HG03039 (cell line): Measurements from ENCODE around the gene UBB.
A peak's percentile ranks its signal among the peaks of the same experiment; 100 is the strongest.

Experiments used
- ATAC-seq: cut with Tn5 transposase; IDR thresholded peaks from one replicate; pipeline ENCODE4 v1.9.1; 2021; ENCODE audit warnings: mild to moderate bottlenecking, moderate library complexity; ENCODE audit not compliant: unreplicated experiment

UBB gene

DNA sequence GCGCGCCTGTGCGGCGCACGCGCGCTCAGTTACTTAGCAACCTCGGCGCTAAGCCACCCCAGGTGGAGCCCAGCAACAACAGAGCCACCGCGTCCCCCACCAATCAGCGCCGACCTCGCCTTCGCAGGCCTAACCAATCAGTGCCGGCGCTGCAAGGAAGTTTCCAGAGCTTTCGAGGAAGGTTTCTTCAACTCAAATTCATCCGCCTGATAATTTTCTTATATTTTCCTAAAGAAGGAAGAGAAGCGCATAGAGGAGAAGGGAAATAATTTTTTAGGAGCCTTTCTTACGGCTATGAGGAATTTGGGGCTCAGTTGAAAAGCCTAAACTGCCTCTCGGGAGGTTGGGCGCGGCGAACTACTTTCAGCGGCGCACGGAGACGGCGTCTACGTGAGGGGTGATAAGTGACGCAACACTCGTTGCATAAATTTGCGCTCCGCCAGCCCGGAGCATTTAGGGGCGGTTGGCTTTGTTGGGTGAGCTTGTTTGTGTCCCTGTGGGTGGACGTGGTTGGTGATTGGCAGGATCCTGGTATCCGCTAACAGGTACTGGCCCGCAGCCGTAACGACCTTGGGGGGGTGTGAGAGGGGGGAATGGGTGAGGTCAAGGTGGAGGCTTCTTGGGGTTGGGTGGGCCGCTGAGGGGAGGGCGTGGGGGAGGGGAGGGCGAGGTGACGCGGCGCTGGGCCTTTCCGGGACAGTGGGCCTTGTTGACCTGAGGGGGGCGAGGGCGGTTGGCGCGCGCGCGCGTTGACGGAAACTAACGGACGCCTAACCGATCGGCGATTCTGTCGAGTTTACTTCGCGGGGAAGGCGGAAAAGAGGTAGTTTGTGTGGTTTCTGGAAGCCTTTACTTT lies at the start of gene UBB:
Gene UBB, plus strand, starts transcription at position 452 of the 856 bp plus-strand sequence. CDS start 817 bp downstream, outside the sequence.
- peak; percentile 88 for ATAC-seq

DNA sequence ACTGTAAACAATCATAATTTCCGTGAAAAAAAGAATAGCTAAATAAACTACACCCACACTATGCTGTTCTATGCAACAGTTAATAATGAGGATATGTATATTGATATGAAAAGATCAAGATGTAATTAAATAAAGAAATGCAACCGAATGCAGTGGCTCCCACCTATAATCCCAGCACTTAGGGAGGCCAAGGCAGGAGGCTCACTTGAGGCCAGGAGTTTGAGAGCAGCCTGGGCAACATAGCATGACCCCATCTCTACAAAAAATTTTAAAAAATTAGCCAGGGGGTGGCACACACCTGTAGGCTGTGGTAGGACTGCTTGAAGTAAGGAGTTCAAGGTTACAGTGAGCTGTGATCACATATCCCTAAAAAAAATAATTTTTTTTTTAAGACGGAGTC lies 42.5 kb upstream of the UBB start:
- no peak for ATAC-seq

DNA sequence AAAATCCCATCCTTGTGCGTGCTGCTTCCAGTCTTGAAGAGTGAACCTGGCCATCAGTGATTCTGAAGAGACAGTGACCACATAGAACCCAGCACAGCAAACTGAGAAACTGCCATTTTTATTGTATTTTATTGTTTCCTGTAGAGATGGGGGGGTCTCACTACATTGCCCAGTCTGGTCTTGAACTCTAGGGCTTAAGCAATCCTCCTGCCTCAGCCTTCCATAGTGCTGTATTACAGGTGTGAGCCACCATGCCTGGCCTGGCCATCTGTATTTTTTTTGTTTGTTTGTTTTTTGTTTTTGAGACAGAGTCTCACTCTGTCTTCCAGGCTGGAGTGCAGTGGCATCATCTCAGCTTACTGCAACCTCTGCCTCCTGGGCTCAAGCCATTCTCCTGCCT lies 41.5 kb upstream of the UBB start:
- no peak for ATAC-seq

DNA sequence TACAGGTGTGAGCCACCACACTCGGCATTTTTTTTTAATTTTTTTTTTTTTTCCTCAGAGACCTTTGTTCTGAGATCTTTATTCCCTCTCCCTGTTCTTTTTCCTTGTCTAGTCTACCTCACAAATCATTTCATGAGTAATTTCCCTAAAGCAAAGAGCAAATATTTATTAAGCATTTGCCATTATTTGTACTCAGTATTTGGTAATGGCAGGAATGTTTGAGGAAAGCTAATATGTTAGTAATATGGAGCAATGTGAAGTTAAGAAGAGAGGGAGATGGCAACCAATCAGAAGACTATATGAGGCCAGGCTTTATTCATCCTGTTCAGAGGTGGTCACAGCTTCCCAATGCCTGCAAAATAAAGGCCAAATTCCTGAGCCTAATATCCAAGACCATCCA lies 40.9 kb upstream of the UBB start:
- ATAC-seq, result no peak

DNA sequence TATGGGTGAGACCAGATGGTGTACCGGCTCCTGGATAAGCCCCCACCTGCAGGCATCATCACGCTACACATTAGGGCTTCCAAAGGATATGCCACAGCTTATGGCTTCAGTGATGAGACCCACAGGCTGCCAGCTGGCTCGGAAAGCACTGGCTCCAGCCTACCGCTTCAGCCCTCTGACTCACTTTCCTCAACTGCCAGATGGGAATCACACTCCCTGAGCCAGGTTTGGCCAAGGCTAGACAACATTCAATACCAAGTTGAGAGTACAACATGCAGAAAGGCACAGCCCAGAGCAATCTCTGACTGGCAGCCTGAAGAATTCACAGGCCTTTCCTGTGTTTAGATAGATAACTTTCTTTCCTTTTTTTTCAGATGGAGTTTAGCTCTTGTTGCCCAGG lies 37.9 kb upstream of the UBB start:
- ATAC-seq, result no peak

DNA sequence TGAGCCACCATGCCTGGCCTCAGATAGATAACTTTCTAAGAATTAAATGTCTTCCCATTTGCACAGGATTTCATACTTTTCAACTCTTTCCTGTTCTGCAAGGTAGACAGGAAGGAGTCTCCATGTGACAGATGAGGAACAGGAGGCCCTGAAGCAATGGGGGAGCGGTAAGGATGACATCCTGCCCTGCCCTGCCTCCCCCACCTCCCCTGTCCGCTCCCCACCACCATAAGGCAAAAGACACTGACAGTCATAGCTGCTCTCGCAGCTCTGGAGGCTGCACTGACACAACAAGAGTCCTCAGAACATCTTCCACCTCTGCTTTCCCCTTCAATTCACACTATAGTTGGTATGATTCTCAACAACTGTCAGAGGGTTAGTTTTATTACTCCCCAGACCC lies 37.3 kb upstream of the UBB start:
- no peak for ATAC-seq

DNA sequence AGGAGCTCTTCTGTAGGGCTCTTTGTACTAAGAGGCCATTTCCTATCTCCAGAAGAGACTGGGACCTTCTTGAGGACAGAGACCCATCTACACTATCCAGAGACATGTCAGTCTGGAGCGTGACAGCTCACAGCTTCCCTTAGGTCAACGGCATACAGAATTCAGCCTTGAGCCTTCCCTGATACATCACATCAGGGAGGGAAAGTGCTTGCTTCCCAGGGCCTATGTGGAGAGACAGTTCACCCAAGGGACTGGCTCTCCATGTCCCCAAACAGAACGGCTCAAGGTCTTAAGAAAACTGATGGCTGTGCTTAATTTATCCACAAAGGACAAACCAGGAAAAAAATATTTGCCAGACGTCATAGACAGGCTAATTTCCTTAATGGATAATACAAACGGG lies 35.3 kb upstream of the UBB start:
- no peak for ATAC-seq

DNA sequence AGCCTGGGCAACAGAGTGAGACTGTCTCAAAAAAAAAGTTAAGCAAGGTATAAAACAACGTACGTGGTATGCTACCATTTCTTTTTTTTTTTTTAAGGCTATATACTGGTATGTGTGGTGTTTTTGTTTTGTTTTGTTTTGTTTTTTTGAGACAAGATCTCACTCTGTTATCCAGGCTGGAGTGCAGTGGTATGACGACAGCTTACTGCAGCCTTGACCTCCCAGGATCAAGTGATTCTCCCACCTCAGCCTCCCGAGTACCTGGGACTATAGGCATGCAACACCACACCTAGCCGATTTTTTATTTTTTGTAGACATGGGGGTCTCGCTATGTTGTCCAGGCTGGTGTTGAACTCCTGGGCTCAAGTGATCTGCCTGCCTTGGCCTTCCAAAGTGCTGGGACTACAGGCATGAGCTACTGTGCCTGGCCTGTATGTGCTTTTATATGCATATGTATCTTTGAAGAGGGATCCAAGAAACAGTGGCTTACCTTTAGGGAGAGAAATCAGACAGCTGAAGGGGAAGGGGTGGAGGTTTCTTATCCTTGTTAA lies 34.1 kb upstream of the UBB start:
- no peak for ATAC-seq

DNA sequence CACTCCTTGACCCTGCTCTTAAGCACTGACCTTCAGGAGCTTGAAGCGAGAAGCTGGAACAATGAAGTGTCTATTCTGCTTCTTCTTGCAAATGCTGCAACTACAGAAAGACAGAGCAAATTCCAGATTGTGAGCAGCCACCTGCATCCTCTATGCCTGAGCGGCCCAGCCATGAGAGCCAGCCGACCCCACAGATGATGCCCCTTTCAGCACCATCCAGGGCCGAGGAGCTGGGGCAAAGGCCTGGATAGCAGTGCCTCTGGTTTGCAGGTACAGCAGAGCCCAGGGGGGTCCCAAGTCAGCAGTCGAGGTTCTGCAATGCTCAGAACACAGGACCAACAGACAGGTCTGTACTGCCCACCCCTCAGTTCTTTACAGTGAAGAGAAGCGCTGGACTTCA lies 32.3 kb upstream of the UBB start:
- no peak for ATAC-seq

DNA sequence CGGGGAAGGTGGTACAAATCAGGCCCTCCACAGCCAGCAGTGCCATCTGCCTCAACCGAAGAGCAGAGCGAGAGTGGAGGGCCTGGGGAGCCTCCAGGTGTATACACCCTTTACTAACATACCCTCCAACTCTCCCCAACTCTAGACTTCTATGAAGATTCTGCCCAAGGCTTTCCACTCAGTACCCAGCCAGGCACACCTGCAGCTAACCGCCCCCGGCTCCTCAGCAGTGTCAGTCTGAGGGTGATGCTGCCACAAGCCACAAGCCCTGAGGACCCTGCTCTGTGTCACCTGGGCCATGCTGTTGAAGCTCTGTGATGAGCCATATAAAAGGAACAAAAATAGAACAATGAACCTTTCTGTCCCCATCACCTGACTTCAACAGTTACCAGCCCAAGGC lies 31.5 kb upstream of the UBB start:
- ATAC-seq, result no peak

DNA sequence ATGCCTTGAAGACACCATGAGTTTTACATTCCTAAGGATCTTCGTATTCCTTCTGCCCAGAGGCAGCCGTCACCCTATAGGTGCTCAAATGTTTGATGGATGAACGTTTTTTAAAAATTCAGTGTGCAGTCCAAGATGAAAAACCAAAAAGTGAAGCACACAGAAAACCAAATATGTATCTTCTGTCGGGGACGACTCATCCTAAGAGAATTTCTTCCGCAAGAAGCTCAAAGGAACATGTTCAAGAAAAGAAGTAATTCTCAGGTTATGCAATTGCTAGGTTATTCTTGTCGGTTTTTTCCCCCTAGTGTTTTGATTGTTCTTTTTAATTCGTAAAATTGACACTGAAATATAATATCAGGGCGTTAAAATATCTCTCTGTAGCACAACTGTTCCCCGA lies 29.1 kb upstream of the UBB start:
- ATAC-seq, result no peak

DNA sequence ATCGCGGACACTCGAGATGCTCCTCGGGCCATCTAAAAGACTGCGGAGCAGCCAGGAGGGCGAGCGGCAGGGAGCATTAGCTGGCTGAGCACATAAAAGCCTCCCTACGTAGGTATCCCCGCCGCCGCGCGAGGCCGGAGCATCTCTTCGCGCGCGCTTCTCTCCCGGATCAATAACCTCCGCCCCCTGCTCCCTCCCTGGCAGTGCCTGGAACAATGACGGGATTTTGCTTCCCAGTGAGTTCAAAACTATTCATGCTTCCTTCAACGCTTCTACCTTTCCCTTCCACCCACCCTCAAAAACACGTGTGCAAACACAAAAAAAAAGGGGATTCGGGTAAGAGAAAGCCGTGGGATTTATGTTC lies 28.6 kb upstream of the UBB start:
- ATAC-seq, result no peak

DNA sequence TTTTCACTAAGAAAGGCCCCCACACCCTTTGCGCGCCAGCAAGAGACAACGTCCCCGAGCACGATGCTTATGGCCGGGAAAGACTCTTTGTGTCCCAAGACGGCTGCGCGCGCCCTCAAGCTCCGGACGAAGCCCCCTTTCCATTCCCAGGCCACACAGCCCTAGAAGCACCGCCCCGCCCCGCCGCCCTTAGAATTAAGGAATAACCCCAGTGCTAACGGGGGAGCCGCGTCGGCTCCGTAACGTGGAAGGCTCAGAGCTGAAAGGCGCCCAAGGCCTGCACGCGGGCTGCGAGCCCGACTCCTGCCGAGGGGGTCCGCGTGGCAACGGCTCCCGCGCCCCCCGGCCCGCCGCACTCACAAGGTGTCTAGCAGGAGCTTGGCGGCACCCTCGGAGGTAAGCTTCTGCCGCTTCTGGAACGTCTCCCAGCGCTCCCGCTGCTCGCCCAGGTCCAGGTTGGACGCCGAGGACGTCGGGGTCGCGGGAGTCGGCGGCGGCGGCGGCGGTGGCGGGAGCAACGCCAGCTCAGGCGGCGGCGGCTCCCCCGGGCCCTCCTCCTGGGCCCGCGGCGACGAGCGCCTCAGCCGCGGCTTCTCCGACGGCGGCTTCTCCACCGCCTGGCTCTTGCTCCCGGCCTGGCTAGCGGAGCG lies 28.1 kb upstream of the UBB start:
- peak; percentile 53 for ATAC-seq

DNA sequence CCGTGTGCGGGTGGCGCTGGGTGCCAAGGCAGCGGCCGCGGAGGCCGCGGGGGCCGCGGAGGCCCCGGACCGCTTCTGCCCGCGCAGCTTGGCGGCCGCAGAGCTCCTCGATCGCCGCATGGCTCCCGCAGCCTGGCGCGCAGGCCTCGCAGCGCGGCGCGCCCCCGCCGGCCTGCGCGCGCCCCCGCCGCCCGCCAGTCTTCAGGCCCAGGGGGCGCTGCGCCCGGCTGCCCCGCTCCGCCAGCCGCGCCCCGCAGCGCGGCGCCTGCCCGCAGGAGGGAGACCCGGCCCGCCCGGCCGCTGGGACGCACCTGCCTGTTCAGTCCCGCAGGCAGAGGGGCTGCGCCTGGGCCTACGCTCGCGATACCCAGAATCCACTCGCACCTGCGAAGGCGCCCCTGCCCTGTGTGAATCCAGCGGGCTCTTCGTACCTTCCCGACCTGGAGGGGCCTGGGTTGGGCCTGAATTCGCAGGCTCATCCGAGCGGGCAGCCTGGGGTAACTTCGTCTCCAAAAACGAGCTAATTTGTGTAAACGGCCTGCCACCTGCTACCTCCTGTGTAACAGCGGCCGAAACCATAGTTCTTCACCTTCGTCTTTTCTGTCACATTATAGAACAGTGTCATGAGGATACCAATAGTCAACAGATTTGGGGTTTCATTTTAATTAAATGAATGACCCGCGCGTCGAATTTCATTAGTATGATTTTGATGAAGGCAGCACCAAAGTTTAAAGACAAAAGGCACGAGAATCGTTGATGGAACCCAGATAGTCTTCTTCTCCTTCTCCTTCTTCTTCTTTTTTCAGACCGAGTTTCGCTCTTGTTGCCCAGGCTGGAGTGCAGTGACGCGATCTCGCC lies 27.3 kb upstream of the UBB start, which contains the start of gene CENPV:
Gene CENPV, minus strand, starts transcription at position 153 of the 858 bp plus-strand sequence. Its CDS starts 33 bp downstream, at position 120.
- ATAC-seq, result peak; percentile 55

DNA sequence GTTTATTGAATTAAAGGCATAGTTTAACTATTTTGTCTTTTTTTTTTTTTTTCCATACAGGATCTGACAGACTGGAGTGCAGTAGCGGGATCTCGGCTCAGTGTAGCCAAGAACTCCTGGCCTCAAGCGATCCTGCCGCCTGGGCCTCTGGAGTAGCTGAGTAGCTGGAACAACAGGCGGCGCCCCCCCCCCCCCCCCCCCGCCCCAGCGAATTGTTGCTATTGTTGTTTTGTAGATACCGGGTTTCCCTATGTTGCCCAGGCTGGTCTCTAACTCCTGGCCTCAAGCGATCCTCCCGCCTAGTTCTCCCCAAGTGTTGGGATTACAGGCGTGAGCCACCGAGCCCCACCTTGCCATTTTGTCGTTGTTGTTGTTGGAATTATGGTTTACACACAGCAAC lies 26.3 kb upstream of the UBB start:
- no peak for ATAC-seq

DNA sequence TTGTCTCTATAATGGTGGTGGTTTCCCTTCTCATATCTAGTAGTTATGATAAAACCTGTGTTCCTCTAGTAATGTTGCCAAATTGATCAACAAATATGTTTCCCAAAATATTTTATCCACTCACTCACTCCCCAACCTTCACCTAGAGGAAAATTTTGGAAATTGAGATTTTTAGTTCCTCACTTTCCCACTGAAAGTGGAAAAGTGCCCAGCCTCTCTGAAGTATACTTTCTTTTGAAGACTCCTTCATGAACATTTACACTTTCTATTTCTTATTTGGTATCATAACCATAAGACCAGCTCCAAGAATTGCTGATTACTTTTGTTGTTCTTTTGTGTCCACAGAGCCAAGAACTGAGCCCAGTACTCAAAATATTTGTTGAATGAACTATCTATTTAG lies 22.5 kb upstream of the UBB start:
- no peak for ATAC-seq

DNA sequence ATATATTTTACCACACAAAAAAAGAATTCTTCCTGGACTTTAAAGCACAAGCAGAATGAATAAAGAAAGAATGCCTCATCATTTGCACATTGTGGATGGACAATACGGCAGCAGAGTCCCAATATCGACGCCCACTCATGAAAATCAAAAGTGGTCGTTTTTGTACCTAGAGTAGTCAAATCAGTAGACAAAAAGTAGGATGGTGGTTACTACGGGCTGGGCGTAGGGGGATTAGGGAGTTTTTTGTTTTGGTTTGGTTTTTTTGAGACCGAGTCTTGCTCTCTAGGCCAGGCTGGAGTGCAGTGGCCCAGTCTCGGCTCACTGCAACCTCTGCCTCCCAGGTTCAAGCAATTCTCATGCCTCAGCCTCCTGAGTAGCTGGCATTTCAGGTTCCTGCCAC lies 19.0 kb upstream of the UBB start:
- ATAC-seq, result no peak

DNA sequence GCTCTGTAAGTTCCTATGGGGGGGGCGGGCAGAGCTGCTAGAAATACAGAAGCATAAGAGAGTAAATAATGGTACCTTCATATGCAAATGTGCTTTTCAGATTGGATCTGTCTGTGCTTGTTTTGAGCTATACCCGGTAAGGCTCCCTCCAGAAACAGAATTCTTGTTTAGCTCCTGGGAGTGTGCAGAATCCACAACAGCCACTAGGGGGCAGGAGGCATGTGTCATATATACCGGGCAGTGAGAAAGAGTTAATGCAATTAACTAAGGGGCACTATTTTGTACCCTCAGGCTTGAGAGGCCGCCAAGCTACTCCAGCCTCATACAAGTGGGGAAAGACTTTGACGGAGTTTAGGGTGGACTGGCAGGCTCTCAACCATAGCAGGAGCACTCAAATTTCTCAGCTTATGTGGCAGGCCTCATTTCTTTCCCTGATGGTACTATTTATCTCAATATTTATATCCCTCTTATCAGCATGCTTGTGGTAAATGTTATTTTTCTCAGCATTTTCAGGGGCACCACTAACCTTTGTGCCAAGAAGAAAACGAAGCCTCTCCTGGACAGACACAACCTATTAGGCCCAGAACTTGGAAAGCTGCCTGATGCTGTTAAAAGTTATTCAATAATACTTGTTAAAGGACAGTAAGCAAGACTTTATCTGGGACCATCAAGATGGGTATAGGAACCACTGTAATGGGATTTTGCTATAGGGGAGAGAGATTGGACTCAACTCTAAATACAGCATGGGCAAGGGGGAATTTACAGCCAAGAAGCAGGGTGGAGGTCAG lies 16.9 kb upstream of the UBB start:
- peak; percentile 65 for ATAC-seq

DNA sequence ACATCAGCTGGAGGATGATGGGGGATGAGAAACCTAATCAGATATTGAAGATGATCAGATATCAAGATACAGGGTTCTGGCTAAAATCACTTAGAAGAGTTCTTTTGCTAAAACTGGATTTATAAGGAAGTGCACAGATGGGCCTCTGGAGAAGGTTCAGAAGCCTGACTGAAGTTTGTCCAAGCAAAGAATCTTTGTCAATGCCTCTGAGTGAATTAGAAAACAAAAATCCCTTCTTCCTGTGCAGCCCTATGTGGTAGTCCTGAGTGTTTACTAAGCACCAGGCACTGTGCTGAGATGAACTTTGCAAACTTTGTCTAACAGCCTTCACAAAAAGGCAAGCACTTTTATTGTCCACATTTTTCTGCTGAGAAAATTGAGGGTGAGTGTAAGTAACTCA lies 16.3 kb upstream of the UBB start:
- no peak for ATAC-seq

DNA sequence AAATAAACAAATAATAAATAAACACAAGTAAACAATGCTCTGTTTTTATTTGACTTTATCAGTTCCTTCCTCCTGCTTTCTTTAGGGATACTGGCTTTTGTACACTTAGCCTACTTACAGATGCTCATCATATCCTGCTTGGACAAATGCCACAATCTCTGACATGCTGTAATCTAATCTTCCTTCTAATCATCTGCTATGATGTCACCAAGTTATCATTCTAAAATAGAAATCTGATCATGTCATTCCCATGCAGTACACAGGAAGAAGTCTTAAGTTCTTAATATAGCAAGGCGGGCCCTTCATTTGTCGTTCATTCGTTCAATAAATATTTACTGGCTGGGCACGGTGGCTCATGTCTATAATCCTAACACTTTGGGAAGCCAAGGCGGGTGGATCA lies 9.1 kb upstream of the UBB start:
- no peak for ATAC-seq
